ENCODE results near the gene NHLH2.

Gene NHLH2

GRCh38 chr1:115837740-115838421 lies 3.0 kb downstream of the NHLH2 start:
- no peak for DNase-seq

DNA sequence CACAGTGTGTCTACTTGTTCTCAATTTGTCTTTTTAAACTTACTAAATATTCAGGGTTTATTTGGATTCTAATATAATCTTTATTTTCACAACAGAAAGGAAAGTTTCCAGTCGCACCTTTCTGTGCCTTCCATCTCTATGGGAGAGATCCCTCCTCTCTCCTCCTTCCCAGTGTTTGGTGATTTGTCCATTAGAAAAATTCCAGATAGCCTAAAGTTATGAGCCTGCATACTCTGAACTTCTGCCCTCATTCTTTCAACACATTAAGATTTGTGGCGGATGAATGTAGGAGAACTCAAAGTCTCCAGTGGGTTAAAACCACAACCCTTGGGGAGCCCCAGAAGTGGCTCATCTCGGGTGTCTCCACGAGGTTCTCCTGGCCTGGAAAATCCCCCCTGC lies 3.6 kb downstream of the NHLH2 start:
- no peak for DNase-seq

GRCh38 chr1:115833856-115834255 lies 7.1 kb downstream of the NHLH2 start:
- DNase-seq: no peak

GRCh38 chr1:115832651-115833050 lies 8.3 kb downstream of the NHLH2 start:
- no peak for DNase-seq

- DNase-seq: no peak
Observed at GRCh38 chr1:115830963-115831362, 10.0 kb downstream of the NHLH2 start.

- DNase-seq: no peak
Observed at GRCh38 chr1:115829947-115830346, 11.0 kb downstream of the NHLH2 start.

- no peak for DNase-seq
Observed at GRCh38 chr1:115829023-115829674, 11.8 kb downstream of the NHLH2 start.

GRCh38 chr1:115828101-115829022 lies 12.6 kb downstream of the NHLH2 start:
- DNase-seq: no peak

DNA sequence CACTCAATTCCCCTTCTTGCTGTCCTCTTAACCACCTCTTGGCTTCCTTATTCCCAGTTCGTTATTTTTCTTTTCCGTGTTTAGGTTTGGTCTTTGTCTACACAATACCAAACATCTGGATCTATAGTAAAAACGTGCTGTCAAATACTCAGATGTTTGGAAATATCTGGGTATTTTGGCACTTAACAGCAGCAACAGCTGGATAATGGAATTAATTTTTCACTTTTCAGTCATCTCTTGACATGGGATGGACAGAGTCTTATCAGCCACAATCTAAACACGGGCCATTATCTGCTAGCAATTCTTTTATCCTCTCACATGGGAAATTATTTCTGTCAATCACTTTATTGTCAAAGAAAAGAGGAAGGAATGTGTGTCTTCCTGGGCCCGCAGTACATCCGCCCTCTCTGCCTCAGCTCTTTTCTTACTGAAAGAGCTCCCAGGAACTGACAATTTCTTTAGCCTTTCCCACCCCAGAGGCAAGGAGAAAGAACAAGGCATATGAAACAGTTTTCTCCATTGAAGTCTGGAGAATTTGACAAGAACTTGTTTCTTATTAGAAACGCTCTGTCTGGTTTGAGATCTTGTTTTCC lies 13.4 kb downstream of the NHLH2 start:
- no peak for DNase-seq

DNA sequence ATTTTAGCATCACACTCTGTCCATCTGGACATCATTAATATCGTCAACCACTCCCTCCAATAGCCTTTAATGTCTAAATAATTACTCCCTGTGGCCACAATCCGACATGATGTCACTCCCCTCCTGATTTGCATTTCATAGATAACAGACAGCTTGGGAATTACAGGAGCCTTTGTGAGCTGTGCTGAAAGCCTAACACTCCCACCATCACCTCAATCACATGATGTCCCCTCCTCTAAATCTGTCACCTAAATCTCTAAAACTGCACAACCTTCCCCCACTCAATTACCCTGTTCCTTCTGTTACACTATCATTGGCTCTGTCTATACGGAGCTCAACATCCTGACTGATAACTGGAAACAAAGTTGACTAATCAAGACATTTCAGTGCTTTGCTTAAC lies 14.3 kb downstream of the NHLH2 start:
- no peak for DNase-seq

DNA sequence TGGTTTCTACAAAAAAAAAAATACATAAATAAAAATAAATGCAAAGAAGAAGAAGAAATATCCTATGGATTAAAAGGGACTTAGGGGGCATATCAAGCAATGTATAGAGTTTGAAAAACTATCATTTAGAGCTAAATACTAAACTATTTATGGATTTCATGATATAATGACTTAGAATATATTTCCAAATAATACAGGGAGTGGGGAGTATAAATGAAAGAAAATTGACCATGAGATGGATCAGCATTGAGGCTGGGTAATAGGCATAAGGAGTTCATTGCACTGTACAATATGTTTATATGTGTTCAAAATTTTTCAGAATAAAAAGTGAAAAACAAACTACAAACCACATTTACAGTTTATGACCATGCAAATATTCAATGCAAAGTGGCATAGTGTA lies 18.8 kb downstream of the NHLH2 start:
- no peak for DNase-seq

- no peak for DNase-seq
Observed at GRCh38 chr1:115815694-115816093, 25.2 kb downstream of the NHLH2 start.

- no peak for DNase-seq
Observed at GRCh38 chr1:115814685-115815398, 26.1 kb downstream of the NHLH2 start.

- DNase-seq: no peak
Observed at GRCh38 chr1:115813727-115814126, 27.2 kb downstream of the NHLH2 start.

DNA sequence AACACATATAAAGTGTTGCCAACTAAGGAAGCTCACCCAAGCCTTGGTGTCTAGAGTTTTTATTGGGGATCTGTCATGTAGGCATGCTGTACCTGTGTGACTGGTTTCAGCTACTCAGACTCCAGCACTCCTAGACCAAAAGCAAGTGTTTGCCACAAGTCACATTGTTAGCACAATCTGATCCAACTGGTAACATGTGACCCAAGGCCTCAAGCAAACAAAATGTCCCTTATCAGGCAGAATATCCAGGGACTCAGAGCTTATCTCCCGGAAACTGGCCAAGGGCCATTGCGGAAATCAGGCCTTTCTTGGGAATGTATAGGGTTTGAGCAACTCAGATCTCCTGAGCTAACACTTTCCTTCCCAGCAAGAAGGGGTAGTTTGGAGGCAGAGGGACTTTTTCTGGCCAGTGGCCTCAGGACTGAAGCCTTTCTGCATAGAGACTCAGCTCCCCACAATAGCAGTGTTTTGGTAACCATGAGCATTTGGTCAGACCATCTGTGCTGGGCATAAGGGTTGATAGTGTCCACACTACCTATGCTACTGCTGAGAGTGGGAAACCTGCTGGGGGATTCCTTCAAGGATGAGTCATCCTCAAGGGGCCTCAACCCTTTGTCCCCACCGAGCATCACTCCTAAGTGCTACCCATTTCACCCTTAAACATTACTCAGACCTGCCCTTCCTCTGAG lies 29.6 kb downstream of the NHLH2 start:
- DNase-seq: no peak

DNA sequence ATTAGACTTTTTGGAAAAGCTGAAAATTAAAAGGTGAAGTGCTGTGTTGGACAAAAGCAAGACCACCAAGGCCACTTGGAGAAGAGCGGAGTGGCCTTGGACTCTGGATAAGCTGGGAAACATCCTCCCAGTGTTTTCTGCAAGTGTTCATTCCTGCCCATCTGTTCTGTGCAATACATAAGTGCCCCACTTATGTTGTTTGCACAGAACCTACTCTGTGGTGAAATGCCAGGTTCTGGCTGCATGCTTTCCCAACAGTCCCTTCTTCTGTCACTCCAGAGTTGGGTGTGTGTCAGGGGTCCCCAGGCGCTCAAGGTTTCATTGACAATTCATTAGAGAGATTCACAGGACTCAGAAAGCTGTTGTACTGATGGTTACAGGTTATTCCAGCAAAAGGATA lies 30.3 kb downstream of the NHLH2 start:
- DNase-seq: no peak

GRCh38 chr1:115809847-115810246 lies 31.1 kb downstream of the NHLH2 start:
- DNase-seq: no peak

DNA sequence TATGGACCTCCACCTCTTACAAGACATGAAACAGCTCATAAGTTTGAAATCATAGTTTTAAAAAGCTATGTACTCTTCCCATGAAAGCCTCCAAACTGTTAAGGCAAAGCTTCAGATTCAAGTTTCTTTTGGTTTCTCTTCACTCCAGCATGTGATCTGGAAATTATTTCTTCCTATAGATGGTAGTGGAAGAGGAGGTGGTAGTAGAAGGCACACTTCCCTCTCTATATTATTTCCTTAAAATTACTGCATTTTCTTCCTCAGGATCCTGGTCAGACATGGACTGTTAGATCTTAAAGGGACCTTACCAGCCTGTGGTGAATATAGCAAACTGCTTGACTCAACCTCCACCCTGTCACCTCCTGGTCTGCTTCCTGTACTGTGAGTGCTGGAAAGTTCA lies 31.9 kb downstream of the NHLH2 start:
- no peak for DNase-seq

DNA sequence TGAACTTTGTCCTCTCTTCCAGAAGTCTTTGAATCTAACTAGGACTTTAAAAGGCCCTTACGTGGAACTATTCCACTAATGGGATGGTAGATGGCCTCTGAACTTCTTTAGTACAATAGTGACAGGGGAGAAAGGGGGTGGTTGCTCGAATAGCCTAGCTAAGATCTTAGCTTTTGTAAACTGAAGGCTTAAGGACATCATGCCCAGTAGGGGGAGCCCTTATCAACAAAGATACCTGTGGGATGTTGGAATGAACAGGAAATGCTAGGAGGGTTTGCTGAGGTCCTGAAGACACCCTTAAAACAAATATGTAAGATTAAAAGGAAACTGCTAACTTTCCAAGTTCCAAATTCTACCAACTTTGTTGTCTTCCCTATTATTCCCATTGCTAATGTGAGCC lies 33.2 kb downstream of the NHLH2 start:
- DNase-seq: no peak

GRCh38 chr1:115805597-115805996 lies 35.3 kb downstream of the NHLH2 start:
- DNase-seq: no peak

DNA sequence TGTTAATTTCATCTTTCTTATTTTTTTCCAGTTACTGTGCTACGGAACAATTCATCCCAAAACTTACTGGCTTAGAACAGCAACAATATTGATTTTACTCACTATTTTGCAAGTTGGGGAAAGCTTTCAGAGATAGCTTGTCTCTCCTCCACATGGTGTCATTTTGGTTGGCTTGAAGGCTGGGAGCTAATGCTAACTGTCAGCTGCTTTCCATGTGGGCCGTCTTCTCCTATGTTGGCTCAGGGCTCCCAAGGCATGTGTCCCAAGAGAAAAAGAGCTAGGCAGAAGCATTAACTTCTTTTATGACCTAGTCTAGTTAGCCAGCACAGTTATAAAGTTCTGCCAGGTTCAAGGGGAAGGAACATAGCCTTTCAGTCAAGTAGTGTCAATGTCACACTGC lies 38.5 kb downstream of the NHLH2 start:
- DNase-seq: no peak

DNA sequence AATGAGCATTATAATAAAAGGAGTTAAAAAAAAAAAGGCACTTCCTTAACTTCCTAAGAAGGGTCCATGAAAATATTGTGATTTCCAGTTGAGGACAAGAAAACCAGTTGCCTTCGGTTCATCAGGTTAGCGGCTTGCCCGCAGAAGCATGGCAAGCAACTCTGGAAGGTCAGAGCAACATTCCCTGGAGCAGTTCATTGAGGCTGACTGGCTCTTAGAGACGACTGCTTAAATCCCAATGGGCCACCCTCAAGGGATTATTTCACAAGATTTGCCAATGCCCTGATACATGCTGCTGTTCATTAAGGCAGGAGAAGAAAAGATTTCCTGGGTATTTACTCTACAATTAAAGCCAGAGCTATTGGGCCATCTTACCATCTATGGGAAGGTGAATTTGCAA lies 43.4 kb downstream of the NHLH2 start:
- DNase-seq: no peak

Data from NK-92 treated with Interleukin-12 subunit alpha and Interleukin-12 subunit beta, amount 100 ng/mL, for 24 hours (cell line).